HepG2 (cell line): ENCODE results near the gene MYOZ3. TPM values are rescaled to one million over a fixed set of nuclear protein-coding genes. Genes with fewer than 3 reads are reported as not detected.

Experiments used
- ADNP ChIP-seq: sonication (generic); formaldehyde crosslinking; IDR thresholded peaks from 2 replicates; pipeline ENCODE4 v1.4.0; 2020; ENCODE audit warnings: missing genetic modification reagents
- CHCHD3 ChIP-seq: sonication (generic); formaldehyde crosslinking; IDR thresholded peaks from 2 replicates; pipeline ENCODE4 v1.8.0; 2022; ENCODE audit warnings: mild to moderate bottlenecking, missing genetic modification reagents, moderate library complexity
- CHD4 ChIP-seq: fragments of 200-600 bp; sonication (generic); IDR thresholded peaks from 2 replicates; pipeline ENCODE4 v1.7.0; 2017; ENCODE audit warnings: mild to moderate bottlenecking, low read length, borderline replicate concordance
- CREB1 ChIP-seq, 2 experiments: fragments of 450-650 bp in 1 of 2; IDR thresholded peaks; 2 replicates each; pipeline ENCODE4 v1.6.1; 2016 to 2017; ENCODE audit warnings: control low read depth in 1 of 2, mild to moderate bottlenecking in 1 of 2, missing compliant biosample characterization in 1 of 2, missing genetic modification characterization in 1 of 2
- GATA4 ChIP-seq: sonication (generic); IDR thresholded peaks from 2 replicates; pipeline ENCODE4 v1.6.1; 2016; ENCODE audit warnings: antibody characterized with exemption, low read depth, borderline replicate concordance
- GATAD1 ChIP-seq: IDR thresholded peaks from 2 replicates; pipeline ENCODE4 v1.6.1; 2016; ENCODE audit warnings: missing genetic modification reagents, missing compliant biosample characterization
- HNF1B ChIP-seq: sonication (generic); formaldehyde crosslinking; IDR thresholded peaks from 2 replicates; pipeline ENCODE4 v1.5.1; 2020; ENCODE audit warnings: mild to moderate bottlenecking, moderate library complexity, missing genetic modification reagents
- HNF4G ChIP-seq, 2 experiments: sonication (generic) in 1 of 2; formaldehyde crosslinking in 1 of 2; IDR thresholded peaks; 2 replicates each; pipeline versions ENCODE4 v1.4.0 to v1.6.1; 2011 to 2020; ENCODE audit warnings: borderline replicate concordance in 2 of 2, low read depth in 2 of 2, mild to moderate bottlenecking in 2 of 2, low read length in 1 of 2, missing genetic modification reagents in 1 of 2, moderate library complexity in 1 of 2
- JDP2 ChIP-seq: sonication (generic); formaldehyde crosslinking; IDR thresholded peaks from 2 replicates; pipeline ENCODE4 v1.8.1; 2022; ENCODE audit warnings: missing genetic modification reagents, borderline replicate concordance
- KLF16 ChIP-seq, 2 experiments: sonication (generic) in 1 of 2; formaldehyde crosslinking in 1 of 2; IDR thresholded peaks; 2 replicates each; pipeline versions ENCODE4 v1.6.1 to v1.8.0; 2016 to 2023; ENCODE audit warnings: missing genetic modification reagents in 2 of 2, missing compliant biosample characterization in 1 of 2
- PHF8 ChIP-seq: sonication (generic); formaldehyde crosslinking; IDR thresholded peaks from 2 replicates; pipeline ENCODE4 v1.5.0; 2020; ENCODE audit warnings: missing genetic modification reagents
- PRDM15 ChIP-seq: sonication (generic); formaldehyde crosslinking; IDR thresholded peaks from 2 replicates; pipeline ENCODE4 v1.4.0; 2020; ENCODE audit warnings: missing genetic modification reagents
- ZMYM4 ChIP-seq: sonication (generic); formaldehyde crosslinking; IDR thresholded peaks from 2 replicates; pipeline ENCODE4 v1.8.1; 2023; ENCODE audit warnings: mild to moderate bottlenecking, missing genetic modification reagents
- ZNF138 ChIP-seq: sonication (generic); formaldehyde crosslinking; IDR thresholded peaks from 2 replicates; pipeline ENCODE4 v1.5.0; 2020; ENCODE audit warnings: mild to moderate bottlenecking, low read depth, missing genetic modification reagents
- ZNF510 ChIP-seq: sonication (generic); formaldehyde crosslinking; IDR thresholded peaks from 2 replicates; pipeline ENCODE4 v1.4.0; 2020; ENCODE audit warnings: low read depth, mild to moderate bottlenecking, missing genetic modification reagents
- ZNF672 ChIP-seq: sonication (generic); formaldehyde crosslinking; IDR thresholded peaks from 2 replicates; pipeline ENCODE4 v1.8.1; 2022; ENCODE audit warnings: missing genetic modification reagents
- polyA plus RNA-seq, 8 experiments: library from polyadenylated mRNA; depleted of rRNA in 3 of 8; stranded (reverse) in 7 of 8; unstranded in 1 of 8; fragments of >200 nt; fragmentation: Illumina TruSeq in 4 of 8; extraction: Trizol in 4 of 8; gene quantifications; 2 replicates each; pipeline versions ENCODE4 v1.2.1 to v1.2.3, GENCODE V29; 2011 to 2016; ENCODE audit warnings: low read depth in 4 of 8, missing spikeins in 1 of 8, mixed read lengths in 1 of 8; ENCODE audit not compliant: insufficient read depth in 1 of 8
- total RNA-seq, 5 experiments: library from RNA; depleted of rRNA; stranded (reverse); fragments of >200 nt; fragmentation: Illumina TruSeq; extraction: Trizol; gene quantifications; 2 replicates each; pipeline ENCODE4 v1.2.3, GENCODE V29; 2016; ENCODE audit warnings: low read depth in 1 of 5
- TF ChIP-seq, protein P1 (sequence below): sonication (generic); formaldehyde crosslinking; IDR thresholded peaks from 2 replicates; pipeline ENCODE4 v1.5.1; 2020; ENCODE audit warnings: missing genetic modification reagents, mild to moderate bottlenecking, borderline replicate concordance
- TF ChIP-seq, protein P2 (sequence below): IDR thresholded peaks from 2 replicates; pipeline ENCODE4 v1.6.1; 2016; ENCODE audit warnings: low read depth

MYOZ3 gene
- total and polyA plus RNA-seq, 2 of the 13 experiments (the other 11 are each of a cell fraction or from before 2014, with no cell fraction given) = 0.05 TPM; not detected in 1

- TF ChIP-seq ZNF510 (CRISPR knock-in tag) = no peak
- TF ChIP-seq PHF8 = peak; percentile 28; the same call in 1 of the 2 replicates
- no peak for TF ChIP-seq ZMYM4 (CRISPR knock-in tag)
- TF ChIP-seq JDP2 = no peak
- no peak for TF ChIP-seq KLF16 (CRISPR knock-in tag; IDR thresholded peaks at IDR 0.05)
- no peak for TF ChIP-seq CHD4
- 0 out of 2 replicates have a peak, but pooled peaks have one; percentile 20 for TF ChIP-seq HNF1B (CRISPR knock-in tag)
- TF ChIP-seq CREB1 (IDR thresholded peaks at IDR 0.05) = no peak
- no peak for TF ChIP-seq CREB1 (CRISPR knock-in tag; IDR thresholded peaks at IDR 0.05)
- 0 out of 2 replicates have a peak, but pooled peaks have one; percentile 16 for TF ChIP-seq GATA4
- no peak for TF ChIP-seq HNF4G (IDR thresholded peaks at IDR 0.05; ENCODE audit: borderline replicate concordance, low read depth, low read length)
- TF ChIP-seq HNF4G (CRISPR knock-in tag; IDR thresholded peaks at IDR 0.05; ENCODE audit: borderline replicate concordance, low read depth) = no peak
- TF ChIP-seq, protein P1, sequence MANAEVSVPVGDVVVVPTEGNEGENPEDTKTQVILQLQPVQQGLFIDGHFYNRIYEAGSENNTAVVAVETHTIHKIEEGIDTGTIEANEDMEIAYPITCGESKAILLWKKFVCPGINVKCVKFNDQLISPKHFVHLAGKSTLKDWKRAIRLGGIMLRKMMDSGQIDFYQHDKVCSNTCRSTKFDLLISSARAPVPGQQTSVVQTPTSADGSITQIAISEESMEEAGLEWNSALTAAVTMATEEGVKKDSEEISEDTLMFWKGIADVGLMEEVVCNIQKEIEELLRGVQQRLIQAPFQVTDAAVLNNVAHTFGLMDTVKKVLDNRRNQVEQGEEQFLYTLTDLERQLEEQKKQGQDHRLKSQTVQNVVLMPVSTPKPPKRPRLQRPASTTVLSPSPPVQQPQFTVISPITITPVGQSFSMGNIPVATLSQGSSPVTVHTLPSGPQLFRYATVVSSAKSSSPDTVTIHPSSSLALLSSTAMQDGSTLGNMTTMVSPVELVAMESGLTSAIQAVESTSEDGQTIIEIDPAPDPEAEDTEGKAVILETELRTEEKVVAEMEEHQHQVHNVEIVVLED = no peak
- 0 out of 2 replicates have a peak, but pooled peaks have one; percentile 39 for TF ChIP-seq CHCHD3 (CRISPR knock-in tag)
- TF ChIP-seq, protein P2, sequence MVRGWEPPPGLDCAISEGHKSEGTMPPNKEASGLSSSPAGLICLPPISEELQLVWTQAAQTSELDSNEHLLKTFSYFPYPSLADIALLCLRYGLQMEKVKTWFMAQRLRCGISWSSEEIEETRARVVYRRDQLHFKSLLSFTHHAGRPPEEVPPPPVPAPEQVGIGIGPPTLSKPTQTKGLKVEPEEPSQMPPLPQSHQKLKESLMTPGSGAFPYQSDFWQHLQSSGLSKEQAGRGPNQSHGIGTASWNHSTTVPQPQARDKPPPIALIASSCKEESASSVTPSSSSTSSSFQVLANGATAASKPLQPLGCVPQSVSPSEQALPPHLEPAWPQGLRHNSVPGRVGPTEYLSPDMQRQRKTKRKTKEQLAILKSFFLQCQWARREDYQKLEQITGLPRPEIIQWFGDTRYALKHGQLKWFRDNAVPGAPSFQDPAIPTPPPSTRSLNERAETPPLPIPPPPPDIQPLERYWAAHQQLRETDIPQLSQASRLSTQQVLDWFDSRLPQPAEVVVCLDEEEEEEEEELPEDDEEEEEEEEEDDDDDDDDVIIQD = no peak
- no peak for TF ChIP-seq ZNF138 (CRISPR knock-in tag)
- no peak for TF ChIP-seq PRDM15
- TF ChIP-seq GATAD1 (CRISPR knock-in tag) = 0 out of 2 replicates have a peak, but pooled peaks have one; percentile 25
- no peak for TF ChIP-seq ADNP
- no peak for TF ChIP-seq ZNF672
These were observed 4.6 kb upstream of the MYOZ3 start (continued) for GRCh38 chr5:150656191-150657132.
